ENCODE results near the gene CALML3. TPM values are rescaled to one million over a fixed set of nuclear protein-coding genes. Genes with fewer than 3 reads are reported as not detected.

The CALML3 gene
- total and polyA plus RNA-seq, 2 of the 8 experiments (the other 6 are each of a cell fraction or from before 2014, with no cell fraction given): not detected

GRCh38 chr10:5510281-5511072, 14.3 kb upstream of the CALML3 start (continued):
- TF ChIP-seq CHD7 (IDR thresholded peaks at IDR 0.05; ENCODE audit: insufficient replicate concordance, low read length) (no peak), CBX8 (IDR thresholded peaks at IDR 0.05; ENCODE audit: borderline replicate concordance, low read depth, low read length) (no peak), E2F6 (IDR thresholded peaks at IDR 0.05) (no peak), MAFK (IDR thresholded peaks at IDR 0.05; ENCODE audit: low read depth, low read length) (no peak), SIRT6 (IDR thresholded peaks at IDR 0.05; ENCODE audit: low read length) (no peak), CTCF (IDR thresholded peaks at IDR 0.05; ENCODE audit: control extremely low read depth in 1 of 3, insufficient read depth in 1 of 3, low read depth in 1 of 3, low read length in 3 of 3) (no peak), BRCA1 (IDR thresholded peaks at IDR 0.05; ENCODE audit: low read depth, low read length) (no peak)

All from H1 (cell line).